ENCODE measurements around the gene ACSS3.

Gene ACSS3

GRCh38 chr12:81296556-81297305 lies 218.9 kb downstream of the ACSS3 start:
- no peak for TF ChIP-seq CTCF (IDR thresholded peaks at IDR 0.05)

- TF ChIP-seq CTCF (IDR thresholded peaks at IDR 0.05): no peak
Observed at GRCh38 chr12:81297601-81298000, 219.7 kb downstream of the ACSS3 start.

GRCh38 chr12:81300454-81300853 lies 222.6 kb downstream of the ACSS3 start:
- no peak for TF ChIP-seq CTCF (IDR thresholded peaks at IDR 0.05)

GRCh38 chr12:81303935-81304334 lies 226.1 kb downstream of the ACSS3 start:
- no peak for TF ChIP-seq CTCF (IDR thresholded peaks at IDR 0.05)

All from LNCAP (cell line).